Ascending aorta (tissue), 2 donors: ENCODE measurements around the gene LGI2. TPM values are rescaled to one million over a fixed set of nuclear protein-coding genes. Genes with fewer than 3 reads are reported as not detected.

Source experiments
- DNase-seq, 2 donors: peaks; one replicate each; pipeline ENCODE4 v3.0.0-alpha.2; 2019; ENCODE audit warnings: low spot score in 2 of 2
- H3K27ac ChIP-seq, 2 donors: fragments of 200-600 bp; sonication (generic); one replicate each; pipeline ENCODE4 v1.5.1; 2016 to 2017; ENCODE audit warnings: mild to moderate bottlenecking in 1 of 2
- H3K27me3 ChIP-seq: fragments of 200-600 bp; sonication (generic); one replicate; pipeline ENCODE4 v1.5.1; 2017
- H3K36me3 ChIP-seq, 2 donors: fragments of 200-600 bp; sonication (generic); one replicate each; pipeline ENCODE4 v1.5.1; 2016
- H3K4me1 ChIP-seq, 2 donors: fragments of 200-600 bp; sonication (generic); one replicate each; pipeline ENCODE4 v1.5.1; 2016 to 2017; ENCODE audit warnings: mild to moderate bottlenecking in 1 of 2
- H3K4me3 ChIP-seq, 2 donors: fragments of 200-600 bp; sonication (generic); one replicate each; pipeline ENCODE4 v1.5.1; 2016 to 2017; ENCODE audit warnings: mild to moderate bottlenecking in 1 of 2
- H3K9me3 ChIP-seq, 2 donors: fragments of 200-600 bp; sonication (generic); one replicate each; pipeline ENCODE4 v1.5.1; 2016
- intact Hi-C: fragments of 100-400 bp; cut with DNase I; formaldehyde crosslinking; loops from one replicate; pipeline ENCODE4 v1.15.1; 2023
- total RNA-seq: library from RNA; depleted of rRNA; stranded (reverse); fragments of >200 nt; gene quantifications from one replicate; pipeline ENCODE4 v1.1.0, GENCODE V29; 2016
- TF ChIP-seq, protein P1 (sequence below), 3 experiments: fragments of 200-600 bp in 2 of 3; fragments of 450-650 bp in 1 of 3; sonication (generic) in 2 of 3; IDR thresholded peaks; one replicate each; pipeline ENCODE4 v1.5.1; 2016 to 2019; ENCODE audit warnings: antibody characterized with exemption in 3 of 3, mild to moderate bottlenecking in 1 of 3, moderate library complexity in 1 of 3

Gene LGI2
- total RNA-seq, 1 donor from 2014 or later, result 2.2 TPM

DNA sequence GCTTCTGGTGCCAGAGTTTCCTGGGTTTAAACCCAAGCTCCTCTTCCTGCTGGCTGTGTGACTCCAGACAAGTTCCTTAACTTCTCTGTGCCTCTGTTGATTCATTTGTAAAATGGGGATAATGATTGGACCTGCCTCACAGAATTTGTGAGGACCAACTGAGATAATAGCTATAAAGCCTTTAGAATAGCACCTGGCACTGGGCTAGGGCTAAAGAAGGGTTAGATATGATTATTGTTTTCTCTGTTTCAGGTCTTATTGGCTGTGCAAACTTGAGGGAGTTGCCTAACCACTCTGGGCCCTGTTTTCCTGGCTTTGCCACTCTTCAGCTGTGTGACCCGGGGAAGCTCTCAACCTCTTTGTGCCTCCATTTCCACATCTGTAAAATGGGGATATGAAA is 37.8 kb downstream of the LGI2 start:
- intact Hi-C loops, result no loop called here
- DNase-seq, result no peak
- Histone ChIP-seq H3K27me3 (no peaks in the 10 kb centered on the region), H3K4me1 (no peaks in the 10 kb centered on the region), H3K36me3 (no peaks in the 10 kb centered on the region), H3K4me3 (no peak overlapping the region), H3K9me3 (peaks cover 0 to 5% of the 10 kb centered on the region in 2 donors), H3K27ac (no peak overlapping the region)
- TF ChIP-seq, protein P1, sequence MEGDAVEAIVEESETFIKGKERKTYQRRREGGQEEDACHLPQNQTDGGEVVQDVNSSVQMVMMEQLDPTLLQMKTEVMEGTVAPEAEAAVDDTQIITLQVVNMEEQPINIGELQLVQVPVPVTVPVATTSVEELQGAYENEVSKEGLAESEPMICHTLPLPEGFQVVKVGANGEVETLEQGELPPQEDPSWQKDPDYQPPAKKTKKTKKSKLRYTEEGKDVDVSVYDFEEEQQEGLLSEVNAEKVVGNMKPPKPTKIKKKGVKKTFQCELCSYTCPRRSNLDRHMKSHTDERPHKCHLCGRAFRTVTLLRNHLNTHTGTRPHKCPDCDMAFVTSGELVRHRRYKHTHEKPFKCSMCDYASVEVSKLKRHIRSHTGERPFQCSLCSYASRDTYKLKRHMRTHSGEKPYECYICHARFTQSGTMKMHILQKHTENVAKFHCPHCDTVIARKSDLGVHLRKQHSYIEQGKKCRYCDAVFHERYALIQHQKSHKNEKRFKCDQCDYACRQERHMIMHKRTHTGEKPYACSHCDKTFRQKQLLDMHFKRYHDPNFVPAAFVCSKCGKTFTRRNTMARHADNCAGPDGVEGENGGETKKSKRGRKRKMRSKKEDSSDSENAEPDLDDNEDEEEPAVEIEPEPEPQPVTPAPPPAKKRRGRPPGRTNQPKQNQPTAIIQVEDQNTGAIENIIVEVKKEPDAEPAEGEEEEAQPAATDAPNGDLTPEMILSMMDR (IDR thresholded peaks at IDR 0.05), result no peak

DNA sequence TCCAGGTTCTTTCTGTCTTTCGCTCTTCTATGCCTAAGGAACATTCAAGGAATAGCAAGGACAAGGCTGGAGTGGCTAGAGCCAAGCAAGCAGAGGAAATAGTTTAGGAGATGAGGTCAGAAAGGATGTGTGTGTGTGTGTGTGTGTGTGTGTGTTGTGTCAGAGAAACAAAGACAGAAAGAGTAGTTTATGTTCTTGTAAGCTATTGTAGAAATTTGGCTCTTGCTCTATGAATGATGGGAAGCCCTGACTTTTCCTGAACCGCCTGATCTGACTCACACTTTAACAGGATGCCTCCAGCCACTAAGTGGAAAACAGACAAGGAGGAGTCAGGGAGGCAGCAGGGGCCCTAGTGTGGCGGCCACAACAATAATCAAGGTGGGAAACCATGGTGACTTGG is 39.7 kb downstream of the LGI2 start:
- H3K9me3 ChIP-seq, result peaks cover 0 to 5% of the 10 kb centered on the region in 2 donors
- intact Hi-C loops, result no loop called here
- H3K36me3 ChIP-seq, result no peaks in the 10 kb centered on the region
- DNase-seq, result no peak
- H3K27me3 ChIP-seq, result no peaks in the 10 kb centered on the region
- H3K4me1 ChIP-seq, result no peaks in the 10 kb centered on the region
- TF ChIP-seq, protein P1 (IDR thresholded peaks at IDR 0.05), result no peak
- H3K27ac ChIP-seq, result peak overlapping the region in 1 of 2 donors; percentile 40
- H3K4me3 ChIP-seq, result no peak overlapping the region

DNA sequence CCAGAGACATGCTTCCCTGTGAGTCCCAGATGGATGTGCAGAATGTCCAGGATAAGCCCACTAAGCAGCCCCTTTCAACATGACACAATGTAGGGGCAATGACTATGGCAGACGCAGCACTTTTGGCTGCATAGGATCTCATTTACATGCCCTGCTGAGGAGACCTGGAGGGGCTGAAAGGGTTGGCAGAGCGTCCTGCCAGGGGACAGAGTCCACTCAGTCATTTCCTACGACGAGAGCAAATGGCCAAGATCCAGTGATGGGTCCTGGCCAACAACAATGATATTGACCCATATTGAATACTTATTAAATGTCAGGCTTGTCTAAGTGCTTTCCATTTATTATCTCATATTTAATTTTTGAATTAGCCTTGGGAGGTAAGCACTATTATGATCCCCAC is 41.4 kb downstream of the LGI2 start:
- no peak for DNase-seq
- peaks cover 0 to 5% of the 10 kb centered on the region in 2 donors for H3K9me3 ChIP-seq
- H3K4me1 ChIP-seq, result no peaks in the 10 kb centered on the region
- H3K36me3 ChIP-seq, result no peaks in the 10 kb centered on the region
- intact Hi-C loops, result loop anchor here (10.0 kb wide), 2 partner anchors 305 to 405 kb away; partner anchors contain the start of gene DHX15
- TF ChIP-seq, protein P1 (IDR thresholded peaks at IDR 0.05), result no peak
- no peak overlapping the region for H3K4me3 ChIP-seq
- no peaks in the 10 kb centered on the region for H3K27me3 ChIP-seq
- no peak overlapping the region for H3K27ac ChIP-seq

DNA sequence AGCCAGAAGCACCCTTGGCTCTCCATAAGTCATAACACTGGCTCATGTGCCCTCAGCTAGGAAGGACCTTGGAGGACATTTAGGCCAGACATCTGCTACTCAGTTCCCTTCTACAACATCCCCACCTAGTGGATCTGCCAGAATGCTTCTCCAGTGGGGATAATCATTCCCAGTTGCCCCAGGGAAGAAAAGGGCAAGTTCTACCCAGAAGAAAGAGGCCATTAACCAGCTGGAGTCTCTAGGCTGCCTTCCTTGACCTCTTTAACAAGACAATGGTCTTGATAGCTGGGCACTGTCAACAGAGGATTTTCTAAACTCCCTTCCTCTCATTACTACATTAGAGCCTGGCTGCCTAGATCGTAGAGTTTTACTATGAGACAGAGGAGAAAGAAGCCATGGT is 42.0 kb downstream of the LGI2 start:
- peaks cover 0 to 5% of the 10 kb centered on the region in 2 donors for H3K9me3 ChIP-seq
- DNase-seq, result no peak
- no peaks in the 10 kb centered on the region for H3K4me1 ChIP-seq
- intact Hi-C loops, result loop anchor here (10.0 kb wide), 2 partner anchors 304 to 404 kb away; partner anchors contain the start of gene DHX15
- H3K4me3 ChIP-seq, result no peak overlapping the region
- no peak overlapping the region for H3K27ac ChIP-seq
- no peaks in the 10 kb centered on the region for H3K36me3 ChIP-seq
- H3K27me3 ChIP-seq, result no peaks in the 10 kb centered on the region
- TF ChIP-seq, protein P1 (IDR thresholded peaks at IDR 0.05), result peak; percentile 25 to 49 (median 35)

DNA sequence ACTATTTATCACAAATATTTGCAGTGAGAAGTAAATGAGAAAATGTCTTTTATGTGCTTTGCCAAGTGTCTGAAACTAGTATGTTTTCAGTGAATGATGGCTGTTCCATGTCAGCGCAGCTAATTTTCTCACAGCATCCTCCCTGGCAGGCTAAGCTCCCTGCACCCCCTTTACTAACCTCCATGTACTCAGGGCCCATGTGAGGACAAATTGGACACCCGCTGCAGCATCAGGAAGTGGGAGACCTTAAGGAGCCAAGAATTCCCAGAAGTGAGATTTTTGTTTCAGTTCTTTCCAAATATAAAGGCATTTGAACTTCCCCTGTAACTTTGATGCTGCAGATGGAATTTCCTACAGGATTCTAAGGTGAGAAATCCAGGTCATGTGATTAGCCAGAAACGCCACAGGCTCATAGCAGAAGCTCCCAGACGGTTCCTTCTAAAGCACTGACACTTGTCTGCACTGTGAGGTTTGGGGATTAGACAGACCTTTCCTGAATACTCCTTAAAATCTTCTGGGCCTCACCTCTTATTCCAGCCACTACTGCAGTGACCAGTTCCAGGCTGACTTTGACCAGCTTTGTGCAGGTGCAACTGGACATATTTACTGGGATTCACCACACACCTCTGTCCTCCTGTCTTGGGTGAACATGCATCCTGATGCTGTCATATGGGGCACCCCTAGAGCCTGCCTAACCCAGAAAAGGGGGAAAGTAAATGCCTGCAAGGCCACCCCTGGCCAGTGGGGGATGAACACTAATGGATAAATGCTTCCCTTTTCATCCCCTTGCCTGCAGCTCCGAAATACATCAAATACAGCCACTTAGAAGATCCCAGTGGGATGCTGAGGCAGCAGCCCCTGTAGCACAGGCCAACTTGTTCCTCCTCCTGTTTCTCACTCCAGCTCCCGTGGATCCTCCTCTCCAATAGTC is 45.9 kb downstream of the LGI2 start:
- Histone ChIP-seq H3K4me3 (no peak overlapping the region), H3K36me3 (no peaks in the 10 kb centered on the region), H3K27ac (no peak overlapping the region), H3K27me3 (no peaks in the 10 kb centered on the region), H3K9me3 (no peaks in the 10 kb centered on the region), H3K4me1 (peaks cover 0 to 4% of the 10 kb centered on the region in 2 donors)
- TF ChIP-seq, protein P1 (IDR thresholded peaks at IDR 0.05), result no peak
- intact Hi-C loops, result loop anchor here (5.0 to 10.0 kb wide), 5 partner anchors 77 to 498 kb away; partner anchors contain the start of gene DHX15
- DNase-seq, result no peak
